CD4-positive, alpha-beta T cell (primary cell): ENCODE measurements around the gene ARL6IP1. TPM values are rescaled to one million over a fixed set of nuclear protein-coding genes. Genes with fewer than 3 reads are reported as not detected.

Experiments
- ATAC-seq: fragments of 200-7000 bp; cut with Tn5 transposase; one replicate; pipeline ENCODE4 v1.10.0; 2022; ENCODE audit warnings: mild to moderate bottlenecking; ENCODE audit not compliant: poor library complexity
- CTCF ChIA-PET: fragments of 350-600 bp; sonication (Branson Sonifier 250); formaldehyde crosslinking; loops from one replicate; lab custom pipeline; 2021; ENCODE audit warnings: antibody characterized with exemption, inconsistent platforms; lab: Charles Lee
- POLR2A ChIA-PET: fragments of 350-600 bp; sonication (Branson Sonifier 250); formaldehyde crosslinking; loops from one replicate; lab custom pipeline; 2021; ENCODE audit warnings: antibody characterized with exemption, inconsistent platforms; lab: Charles Lee
- DNase-seq, 14 experiments: peaks; one replicate each; pipeline ENCODE4 v3.0.0-alpha.2; 2013 to 2020; ENCODE audit warnings: mixed read lengths in 2 of 14
- H3K27ac ChIP-seq, 2 donors: one replicate each; pipeline versions ENCODE4 v1.5.1 to v1.7.0; 2013; ENCODE audit warnings: low read length in 2 of 2, low read depth in 1 of 2, mild to moderate bottlenecking in 1 of 2
- H3K27me3 ChIP-seq, 2 experiments: 1 replicate in 1 of 2; 2 replicates in 1 of 2; pipeline versions ENCODE4 v1.6.1 to v1.7.0; 2013; ENCODE audit warnings: low read length in 2 of 2, control low read depth in 1 of 2, mild to moderate bottlenecking in 1 of 2, moderate library complexity in 1 of 2; ENCODE audit not compliant: insufficient read depth in 2 of 2, control insufficient read depth in 1 of 2
- H3K36me3 ChIP-seq: one replicate; pipeline ENCODE4 v1.6.1; 2013; ENCODE audit warnings: low read length, control low read depth; ENCODE audit not compliant: insufficient read depth
- H3K4me1 ChIP-seq: one replicate; pipeline ENCODE4 v1.6.1; 2013; ENCODE audit warnings: low read length, control low read depth; ENCODE audit not compliant: insufficient read depth
- H3K4me3 ChIP-seq: one replicate; pipeline ENCODE4 v1.5.1; 2013; ENCODE audit warnings: mild to moderate bottlenecking, low read length, moderate library complexity
- H3K9me3 ChIP-seq, 2 experiments: 1 replicate in 1 of 2; 2 replicates in 1 of 2; pipeline versions ENCODE4 v1.6.1 to v1.7.0; 2013; ENCODE audit warnings: low read length in 2 of 2, mild to moderate bottlenecking in 2 of 2, control low read depth in 1 of 2, moderate library complexity in 1 of 2; ENCODE audit not compliant: control insufficient read depth in 1 of 2, insufficient read depth in 1 of 2
- H3K27ac Mint-ChIP-seq: one replicate; pipeline ENCODE4 v1.8.0; 2020; ENCODE audit warnings: mixed read lengths
- H3K27me3 Mint-ChIP-seq: one replicate; pipeline ENCODE4 v1.8.0; 2021; ENCODE audit warnings: mixed read lengths
- H3K36me3 Mint-ChIP-seq: one replicate; pipeline ENCODE4 v1.8.0; 2021; ENCODE audit warnings: low read depth, mixed read lengths
- H3K4me1 Mint-ChIP-seq: one replicate; pipeline ENCODE4 v1.8.0; 2021; ENCODE audit warnings: low read depth, mixed read lengths
- H3K4me3 Mint-ChIP-seq: one replicate; pipeline ENCODE4 v1.8.0; 2020; ENCODE audit warnings: mild to moderate bottlenecking, mixed read lengths
- H3K9me3 Mint-ChIP-seq: one replicate; pipeline ENCODE4 v1.8.0; 2020; ENCODE audit warnings: mixed read lengths
- intact Hi-C, 2 experiments: fragments of 100-400 bp; cut with DNase I in 1 of 2; cut with micrococcal nuclease in 1 of 2; formaldehyde crosslinking; loops; one replicate each; pipeline versions ENCODE4 v1.15.1 to v1.9.0; 2023 to 2025; cut with DNase I, micrococcal nuclease
- total RNA-seq, 174 experiments: library from RNA in 2 of 174; stranded (reverse) in 2 of 174; gene quantifications; one replicate each; pipeline ENCODE4 v1.2.3 and lab custom pipeline; 2021 to 2026
- TF ChIP-seq, protein P1 (sequence below): fragments of 200-600 bp; IDR thresholded peaks from one replicate; pipeline ENCODE4 v1.8.0; 2022; ENCODE audit warnings: antibody characterized with exemption, mild to moderate bottlenecking

Gene ARL6IP1
- total RNA-seq, 2 experiments from 2014 or later: 109 to 111 TPM

- ChIA-PET CTCF (interaction anchor here (0.9 to 5.3 kb wide), 3 partner anchors 14 to 37 kb away, joined by 3 to 95 read pairs (median 4); partner anchors contain the start of gene RPS15A), POLR2A (interaction anchor here (1.4 to 10.2 kb wide), 2 partner anchors 13 to 14 kb away, joined by 4 to 232 read pairs; partner anchors contain the start of gene RPS15A)
- intact Hi-C loops: loop anchor here (1.0 to 5.0 kb wide), 5 partner anchors 124 to 914 kb away; partner anchors contain the start of genes CCP110 (in 1 of the 2), COQ7 (in 1 of the 2), GDE1 (in 1 of the 2) and IQCK (in 1 of the 2)
- Histone ChIP-seq H3K4me3 (no peak overlapping the region), H3K4me1 (peaks cover 44% of the 10 kb centered on the region), H3K27me3 (no peaks in the 10 kb centered on the region), H3K9me3 (no peaks in the 10 kb centered on the region), H3K36me3 (peaks cover 19% of the 10 kb centered on the region), H3K27ac (no peak overlapping the region)
- Mint-ChIP-seq H3K36me3 (peaks cover 46% of the 10 kb centered on the region), H3K9me3 (no peaks in the 10 kb centered on the region), H3K4me3 (no peak overlapping the region), H3K27me3 (no peaks in the 10 kb centered on the region), H3K27ac (peak overlapping the region; percentile 88), H3K4me1 (peaks cover 46% of the 10 kb centered on the region)
- ATAC-seq: no peak
- TF ChIP-seq, protein P1, sequence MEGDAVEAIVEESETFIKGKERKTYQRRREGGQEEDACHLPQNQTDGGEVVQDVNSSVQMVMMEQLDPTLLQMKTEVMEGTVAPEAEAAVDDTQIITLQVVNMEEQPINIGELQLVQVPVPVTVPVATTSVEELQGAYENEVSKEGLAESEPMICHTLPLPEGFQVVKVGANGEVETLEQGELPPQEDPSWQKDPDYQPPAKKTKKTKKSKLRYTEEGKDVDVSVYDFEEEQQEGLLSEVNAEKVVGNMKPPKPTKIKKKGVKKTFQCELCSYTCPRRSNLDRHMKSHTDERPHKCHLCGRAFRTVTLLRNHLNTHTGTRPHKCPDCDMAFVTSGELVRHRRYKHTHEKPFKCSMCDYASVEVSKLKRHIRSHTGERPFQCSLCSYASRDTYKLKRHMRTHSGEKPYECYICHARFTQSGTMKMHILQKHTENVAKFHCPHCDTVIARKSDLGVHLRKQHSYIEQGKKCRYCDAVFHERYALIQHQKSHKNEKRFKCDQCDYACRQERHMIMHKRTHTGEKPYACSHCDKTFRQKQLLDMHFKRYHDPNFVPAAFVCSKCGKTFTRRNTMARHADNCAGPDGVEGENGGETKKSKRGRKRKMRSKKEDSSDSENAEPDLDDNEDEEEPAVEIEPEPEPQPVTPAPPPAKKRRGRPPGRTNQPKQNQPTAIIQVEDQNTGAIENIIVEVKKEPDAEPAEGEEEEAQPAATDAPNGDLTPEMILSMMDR: no peak
- DNase-seq: no peak
These were observed 1.5 kb upstream of the ARL6IP1 start for GRCh38 chr16:18802767-18803343.

GRCh38 chr16:18800775-18801144 is 589 bp downstream of the ARL6IP1 start:
- H3K36me3 Mint-ChIP-seq: peaks cover 44% of the 10 kb centered on the region
- intact Hi-C loops: loop anchor here (1.0 to 5.0 kb wide), 7 partner anchors 10 to 917 kb away; partner anchors contain the start of genes RPS15A (in 2 of the 2), SMG1 (in 2 of the 2), CCP110 (in 1 of the 2) and COQ7 (in 1 of the 2)
- Histone ChIP-seq H3K9me3 (no peaks in the 10 kb centered on the region), H3K27ac (peak overlapping the region; percentile 91), H3K36me3 (peaks cover 20% of the 10 kb centered on the region), H3K4me3 (peak overlapping the region; percentile 98), H3K27me3 (no peaks in the 10 kb centered on the region), H3K4me1 (peaks cover 44% of the 10 kb centered on the region)
- ChIA-PET POLR2A (interaction anchor here (1.5 to 10.2 kb wide), 5 partner anchors 12 to 755 kb away, joined by 5 to 232 read pairs (median 12); partner anchors contain the start of genes COQ7, RPS15A, SMG1 and VPS35L), CTCF (interaction anchor here (1.5 to 5.3 kb wide), 2 partner anchors 12 to 30 kb away, joined by 10 to 95 read pairs; partner anchors contain the start of gene RPS15A)
- H3K4me3 Mint-ChIP-seq: peak overlapping the region; percentile 96
- ATAC-seq (no peak), DNase-seq (no peak)
- no peaks in the 10 kb centered on the region for H3K27me3 Mint-ChIP-seq
- peak overlapping the region; percentile 88 for H3K27ac Mint-ChIP-seq
- H3K4me1 Mint-ChIP-seq: peaks cover 49% of the 10 kb centered on the region
- no peaks in the 10 kb centered on the region for H3K9me3 Mint-ChIP-seq
- TF ChIP-seq, protein P1: no peak

- H3K9me3 Mint-ChIP-seq: no peaks in the 10 kb centered on the region
- POLR2A ChIA-PET: interaction anchor here (1.5 to 10.2 kb wide), 3 partner anchors 11 to 755 kb away, joined by 5 to 232 read pairs (median 12); partner anchors contain the start of genes COQ7, RPS15A and VPS35L
- H3K4me1 Mint-ChIP-seq: peaks cover 49% of the 10 kb centered on the region
These were observed 1.1 kb downstream of the ARL6IP1 start for GRCh38 chr16:18800293-18800692.

More at GRCh38 chr16:18800293-18800692, 1.1 kb downstream of the ARL6IP1 start:
- TF ChIP-seq, protein P1: no peak
- intact Hi-C loops: loop anchor here (5.0 kb wide), 4 partner anchors 127 to 917 kb away; partner anchors contain the start of genes CCP110 (in 1 of the 2), COQ7 (in 1 of the 2), GDE1 (in 1 of the 2) and IQCK (in 1 of the 2)
- Mint-ChIP-seq H3K4me3 (peak overlapping the region; percentile 96), H3K36me3 (peaks cover 48% of the 10 kb centered on the region), H3K27me3 (no peaks in the 10 kb centered on the region), H3K27ac (peak overlapping the region; percentile 88)
- CTCF ChIA-PET: interaction anchor here (5.3 kb wide), 1 partner anchor 12 kb away, joined by 95 read pairs; the partner anchor contains the start of gene RPS15A
- H3K9me3 ChIP-seq: no peaks in the 10 kb centered on the region
- DNase-seq (no peak), ATAC-seq (no peak)
- H3K4me3 ChIP-seq: peak overlapping the region; percentile 98
- no peak overlapping the region for H3K27ac ChIP-seq
- H3K4me1 ChIP-seq: peaks cover 44% of the 10 kb centered on the region
- H3K27me3 ChIP-seq: no peaks in the 10 kb centered on the region
- H3K36me3 ChIP-seq: peaks cover 23% of the 10 kb centered on the region
